NCI-H526 (cell line): ENCODE results near the gene POLR3E.
"Not testable (repeated sequence)": the region's sequence is repeated elsewhere in the genome, so short reads cannot be mapped to it uniquely, and the experiment has no call there.

Experiments
- DNase-seq, 2 experiments: peaks; one replicate each; lab custom pipeline; 2025; lab: John Stamatoyannopoulos, UW

Gene POLR3E

GRCh38 chr16:22293137-22294106 is 3.8 kb upstream of the POLR3E start:
- DNase-seq: no peak

- DNase-seq: peak; percentile 2 to 54
Observed at GRCh38 chr16:22296225-22297113, 740 bp upstream of the POLR3E start.

- DNase-seq: peak; percentile 91 to 92
Observed at GRCh38 chr16:22297871-22298733, 893 bp downstream of the POLR3E start.

GRCh38 chr16:22299036-22299435 is 1.8 kb downstream of the POLR3E start:
- DNase-seq: no peak

DNA sequence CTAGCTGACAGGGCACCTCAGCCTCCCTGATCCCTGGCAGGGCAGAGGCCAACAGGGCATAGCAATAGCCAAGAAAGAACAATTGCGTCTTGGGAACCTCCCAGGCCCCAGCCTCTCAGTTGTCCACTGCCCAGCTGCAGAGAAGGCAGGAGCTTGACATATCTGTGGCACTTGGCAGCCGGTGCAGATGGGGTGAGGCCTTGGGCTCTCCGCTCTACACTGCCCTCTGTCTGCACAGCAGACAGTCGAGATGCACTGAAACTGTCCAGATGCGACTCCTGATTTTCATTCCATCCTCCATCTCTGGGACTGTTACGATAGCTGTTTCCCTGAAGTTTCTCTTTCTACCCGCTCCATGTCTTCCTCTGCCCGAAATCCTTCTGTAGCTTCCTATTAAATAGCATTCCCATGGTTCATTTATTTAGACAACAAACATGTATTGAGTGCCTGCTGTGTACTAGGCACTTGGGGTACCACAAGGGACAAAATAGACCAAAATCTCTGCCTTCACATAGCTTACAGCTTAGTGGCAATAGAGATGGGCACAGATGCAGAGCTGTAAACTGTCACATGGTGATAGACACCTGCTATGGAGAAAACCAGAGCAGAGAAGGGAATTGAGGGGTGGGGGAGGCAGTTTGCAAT is 3.3 kb downstream of the POLR3E start:
- peak; percentile 7 to 36 for DNase-seq

DNA sequence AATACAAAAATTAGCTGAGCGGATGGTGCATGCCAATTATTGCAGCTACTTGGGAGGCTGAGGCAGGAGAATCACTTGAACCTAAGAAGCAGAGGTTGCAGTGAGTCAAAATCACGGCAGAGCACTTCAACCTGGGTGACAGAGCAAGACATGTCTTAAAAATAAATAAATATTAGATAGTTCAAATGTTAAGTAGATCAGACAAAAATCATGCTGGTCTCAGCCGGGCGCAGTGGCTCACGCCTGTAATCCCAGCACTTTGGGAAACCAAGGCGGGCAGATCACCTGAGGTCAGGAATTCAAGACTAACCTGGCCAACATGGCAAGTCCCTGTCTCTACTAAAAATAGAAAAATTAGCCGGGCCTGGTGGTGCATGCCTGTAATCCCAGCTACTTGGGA is 4.2 kb downstream of the POLR3E start:
- not testable (repeated sequence) for DNase-seq

DNA sequence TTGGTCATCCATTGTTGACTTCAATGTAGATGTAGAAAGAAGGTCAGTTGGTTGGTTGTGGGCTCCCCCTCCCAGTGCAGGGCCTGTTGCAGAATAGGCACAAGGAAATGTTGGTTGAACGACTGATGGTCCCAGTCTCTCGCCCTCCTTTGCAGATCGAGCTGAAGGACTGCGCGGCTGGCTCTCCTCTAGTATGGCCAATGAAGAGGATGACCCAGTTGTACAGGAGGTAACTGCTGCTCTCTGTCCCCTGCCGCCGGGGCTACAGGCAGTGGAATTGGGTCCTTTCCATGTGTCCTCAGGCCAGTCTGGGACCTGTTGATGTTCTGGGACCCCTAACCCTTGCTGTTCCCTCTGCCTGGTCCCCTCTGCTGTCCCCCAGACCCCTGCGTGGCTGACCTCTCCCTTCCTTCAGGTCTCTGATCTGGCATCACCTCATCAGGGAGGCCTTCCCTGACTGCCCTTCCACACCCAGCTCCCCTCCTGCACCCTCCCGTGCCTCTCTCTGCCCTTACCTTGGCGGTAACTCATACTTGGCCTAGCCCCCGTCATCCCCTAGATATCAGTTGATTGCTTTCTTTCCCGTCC is 5.7 kb downstream of the POLR3E start:
- DNase-seq: no peak

DNA sequence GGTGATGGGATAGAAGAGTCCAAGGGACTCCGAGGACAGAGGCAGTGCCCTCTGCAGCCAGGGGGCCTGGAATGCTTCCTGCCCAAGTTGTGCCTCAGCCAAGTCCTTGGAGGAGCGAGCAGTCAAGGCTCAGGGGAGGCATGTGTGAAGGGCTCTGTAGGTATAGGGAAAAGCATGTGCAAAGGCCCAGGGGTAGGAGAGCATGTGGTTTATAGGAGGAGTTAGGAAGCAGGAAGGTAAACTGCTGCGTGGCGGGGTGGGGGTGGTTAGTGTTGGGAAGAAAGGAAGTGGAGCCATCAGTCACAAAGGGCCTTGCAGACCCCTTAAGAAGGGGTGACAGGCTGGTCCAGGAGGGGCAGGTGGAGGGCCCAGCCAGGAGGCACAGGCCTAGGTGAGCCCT is 7.2 kb downstream of the POLR3E start:
- no peak for DNase-seq

- no peak for DNase-seq
Observed at GRCh38 chr16:22306788-22307187, 9.6 kb downstream of the POLR3E start.

- DNase-seq: no peak
Observed at GRCh38 chr16:22307838-22308237, 10.6 kb downstream of the POLR3E start.

DNA sequence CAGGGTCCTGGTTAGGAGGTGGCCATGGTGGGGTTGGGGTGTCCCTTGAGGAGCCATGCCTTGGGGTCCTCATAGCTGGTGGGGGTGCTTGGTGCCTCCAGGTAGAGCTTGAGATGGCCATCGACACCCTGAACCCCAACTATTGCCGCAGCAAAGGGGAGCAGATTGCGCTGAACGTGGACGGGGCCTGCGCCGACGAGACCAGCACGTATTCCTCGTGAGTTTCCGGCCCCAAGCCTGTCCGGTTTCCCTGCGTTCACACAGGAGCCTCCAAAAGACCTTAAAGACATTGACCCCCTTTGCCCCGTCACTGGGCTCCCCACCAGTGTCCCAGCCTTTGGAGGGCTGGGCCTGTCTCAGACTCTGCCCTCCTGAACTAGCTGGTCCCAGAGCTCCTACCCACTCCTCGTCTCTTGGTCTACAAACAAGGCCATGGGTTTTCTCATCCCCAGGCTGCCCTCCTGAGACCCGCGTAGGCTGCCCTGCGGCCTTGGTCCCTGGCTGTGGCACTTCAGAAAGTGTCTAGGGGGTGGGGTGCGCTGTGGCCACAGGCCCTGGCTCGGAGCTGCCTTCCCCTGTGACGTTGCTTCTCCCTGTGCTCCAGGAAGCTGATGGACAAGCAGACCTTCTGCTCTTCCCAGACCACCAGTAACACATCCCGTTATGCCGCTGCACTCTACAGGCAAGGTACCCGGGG is 11.8 kb downstream of the POLR3E start:
- DNase-seq: no peak

DNA sequence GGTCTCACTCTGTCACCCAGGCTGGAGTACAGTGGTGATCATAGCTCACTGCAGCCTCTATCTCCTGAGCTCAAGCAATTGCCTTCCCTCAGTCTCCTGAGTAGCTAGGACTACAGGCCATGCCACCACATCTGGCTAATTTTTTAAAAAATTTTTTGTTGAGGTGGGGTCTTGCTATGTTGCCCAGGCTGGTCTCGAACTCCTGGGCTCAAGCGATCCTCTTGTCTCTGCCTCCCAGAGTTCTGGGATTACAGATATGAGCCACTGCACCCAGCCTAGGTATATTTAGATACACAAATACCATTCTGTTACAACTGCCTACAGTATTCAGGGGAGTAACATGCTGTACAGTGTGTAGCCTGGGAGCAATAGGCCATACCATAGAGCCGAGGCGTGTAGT is 14.3 kb downstream of the POLR3E start:
- DNase-seq: no peak

- DNase-seq: no peak
Observed at GRCh38 chr16:22312897-22313781, 15.9 kb downstream of the POLR3E start.

DNA sequence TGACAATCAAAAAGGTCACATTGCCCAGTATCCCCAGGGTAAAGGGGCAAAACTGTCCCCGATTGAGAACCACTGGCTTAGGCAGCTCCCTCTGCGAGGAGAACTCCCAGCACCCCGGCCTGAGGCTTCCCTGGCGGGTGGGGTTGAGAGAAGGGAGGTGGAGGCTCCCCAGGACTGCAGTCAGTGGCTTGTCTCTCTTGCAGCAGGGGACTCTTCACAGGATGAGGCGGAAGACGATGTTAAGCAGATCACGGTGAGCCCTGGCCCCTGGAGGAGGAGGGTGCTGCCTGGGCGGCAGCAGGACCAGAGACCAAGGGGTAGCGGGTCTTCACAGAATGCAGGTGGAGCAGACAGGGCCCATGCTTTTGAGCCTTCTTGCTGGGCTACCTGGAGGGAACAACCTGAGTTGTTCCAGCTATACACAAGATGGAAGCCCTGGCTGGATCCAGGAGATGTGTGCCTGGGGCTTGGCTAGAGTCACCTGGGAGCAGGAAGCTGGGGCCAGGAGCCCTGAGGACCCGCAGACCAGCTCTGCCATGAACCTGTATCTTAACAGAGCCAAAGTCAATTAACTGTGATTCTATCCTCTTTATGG is 16.8 kb downstream of the POLR3E start:
- no peak for DNase-seq

DNA sequence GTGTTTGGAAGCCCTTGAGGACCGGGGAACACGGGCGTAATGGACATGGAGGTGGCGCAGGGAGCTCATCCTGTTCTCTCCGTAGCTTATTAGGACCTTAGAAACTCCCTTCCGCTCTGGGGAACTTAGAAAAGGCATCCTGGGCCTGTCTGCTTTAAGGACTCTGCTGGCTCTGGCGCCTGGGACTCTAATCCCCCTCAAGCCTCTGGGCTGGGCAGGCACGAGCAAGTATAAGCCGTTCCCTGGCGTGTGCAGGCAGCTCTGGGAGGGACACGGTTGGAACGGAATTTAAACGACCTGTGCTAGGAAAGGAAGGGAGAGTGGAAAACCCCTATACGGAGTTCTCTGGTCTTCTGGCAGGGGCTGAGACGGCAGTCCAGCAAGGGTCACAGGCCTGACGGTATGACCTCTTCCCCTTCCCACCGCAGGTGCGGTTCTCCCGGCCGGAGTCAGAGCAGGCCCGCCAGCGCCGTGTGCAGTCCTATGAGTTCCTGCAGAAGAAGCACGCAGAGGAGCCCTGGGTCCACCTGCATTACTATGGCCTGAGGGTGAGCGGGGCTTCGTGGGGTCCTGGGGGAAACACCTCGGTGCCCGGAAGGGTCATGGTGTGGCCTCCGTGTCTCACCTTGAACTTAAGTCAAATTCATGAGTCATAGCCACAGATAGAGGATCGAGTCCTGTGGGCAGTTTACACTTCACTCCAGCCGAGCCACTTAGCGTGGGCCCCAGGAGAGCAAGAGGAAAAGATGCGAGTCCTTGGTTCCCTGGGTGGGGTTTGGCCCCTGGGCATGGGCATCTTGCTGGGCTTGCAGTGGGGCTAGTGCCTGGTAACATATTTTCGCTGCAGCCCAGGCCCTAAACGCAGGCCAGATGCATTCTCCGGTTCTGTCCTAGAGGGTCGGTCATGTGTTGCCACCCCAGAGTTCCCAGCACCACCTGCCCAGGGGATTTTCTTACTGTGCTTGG is 17.7 kb downstream of the POLR3E start:
- no peak for DNase-seq

DNA sequence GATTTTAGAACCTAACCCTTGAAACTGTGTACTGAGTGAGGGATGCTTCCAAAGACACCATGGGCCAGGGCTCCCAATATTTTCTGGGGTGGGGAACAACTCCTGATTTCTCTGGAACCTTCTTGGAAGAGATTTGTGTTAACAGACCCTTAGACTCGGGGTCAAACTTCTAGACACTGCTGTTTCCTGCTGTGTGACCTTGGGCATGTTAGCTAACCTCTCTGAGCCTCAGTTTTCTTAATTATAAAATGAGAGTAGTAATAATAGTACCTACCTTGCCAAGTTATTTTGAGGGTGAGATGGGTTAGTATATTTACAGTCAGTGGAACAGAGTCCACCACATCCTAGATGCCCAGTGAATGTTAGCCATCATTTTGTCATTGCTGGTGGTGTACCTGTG is 18.8 kb downstream of the POLR3E start:
- no peak for DNase-seq

DNA sequence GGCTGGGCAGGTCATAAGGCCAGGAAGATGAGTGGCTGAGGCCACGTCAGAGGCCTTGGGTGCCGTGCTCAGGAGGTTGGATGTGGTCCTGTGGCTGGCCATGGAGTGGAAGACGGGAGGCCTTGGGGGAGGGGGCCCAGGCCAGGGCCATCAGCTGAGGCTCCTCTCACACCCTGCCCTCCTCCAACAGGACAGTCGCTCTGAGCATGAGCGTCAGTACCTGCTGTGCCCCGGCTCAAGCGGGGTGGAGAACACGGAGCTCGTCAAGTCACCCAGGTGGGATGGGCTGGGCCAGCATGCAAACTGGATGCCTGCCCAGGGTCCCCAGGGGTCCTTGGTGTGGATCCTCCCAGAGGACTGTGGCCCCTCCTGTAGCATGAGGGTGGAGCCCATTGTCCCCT is 19.2 kb downstream of the POLR3E start:
- DNase-seq: no peak
